ENCODE measurements around the gene ZNF280D. TPM values are rescaled to one million over a fixed set of nuclear protein-coding genes. Genes with fewer than 3 reads are reported as not detected.

Gene ZNF280D, protein sequence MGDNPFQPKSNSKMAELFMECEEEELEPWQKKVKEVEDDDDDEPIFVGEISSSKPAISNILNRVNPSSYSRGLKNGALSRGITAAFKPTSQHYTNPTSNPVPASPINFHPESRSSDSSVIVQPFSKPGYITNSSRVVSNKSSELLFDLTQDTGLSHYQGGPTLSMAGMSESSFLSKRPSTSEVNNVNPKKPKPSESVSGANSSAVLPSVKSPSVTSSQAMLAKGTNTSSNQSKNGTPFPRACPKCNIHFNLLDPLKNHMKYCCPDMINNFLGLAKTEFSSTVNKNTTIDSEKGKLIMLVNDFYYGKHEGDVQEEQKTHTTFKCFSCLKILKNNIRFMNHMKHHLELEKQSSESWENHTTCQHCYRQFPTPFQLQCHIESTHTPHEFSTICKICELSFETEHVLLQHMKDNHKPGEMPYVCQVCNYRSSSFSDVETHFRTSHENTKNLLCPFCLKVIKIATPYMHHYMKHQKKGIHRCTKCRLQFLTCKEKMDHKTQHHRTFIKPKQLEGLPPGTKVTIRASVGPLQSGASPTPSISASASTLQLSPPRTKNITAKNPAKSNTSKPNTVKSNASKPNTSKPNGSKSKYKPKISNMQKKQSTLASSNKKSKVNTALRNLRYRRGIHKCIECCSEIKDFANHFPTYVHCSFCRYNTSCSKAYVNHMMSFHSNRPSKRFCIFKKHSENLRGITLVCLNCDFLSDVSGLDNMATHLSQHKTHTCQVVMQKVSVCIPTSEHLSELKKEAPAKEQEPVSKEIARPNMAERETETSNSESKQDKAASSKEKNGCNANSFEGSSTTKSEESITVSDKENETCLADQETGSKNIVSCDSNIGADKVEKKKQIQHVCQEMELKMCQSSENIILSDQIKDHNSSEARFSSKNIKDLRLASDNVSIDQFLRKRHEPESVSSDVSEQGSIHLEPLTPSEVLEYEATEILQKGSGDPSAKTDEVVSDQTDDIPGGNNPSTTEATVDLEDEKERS
- 21.0 and 28.6 TPM in 2 replicates for total RNA-seq (2012; rRNA removed)
- polyA plus RNA-seq (2012; rRNA removed): 7.3 and 8.3 TPM in 2 replicates
- 0.76 and 1.2 TPM in 2 replicates for polyA plus RNA-seq (2012; cell fraction: cytosol; rRNA removed)
- 1.6 and 21.6 TPM in 2 replicates for polyA plus RNA-seq (2012; cell fraction: nucleus; rRNA removed; ENCODE audit: low replicate concordance)
- percentile 77 among the genes with signal in this experiment for Bru-seq, nascent RNA
- BruChase-seq, experiment 1, labeled RNA remaining after a 6-hour chase: percentile 71 among the genes with signal in this experiment
- percentile 84 among the genes with signal in this experiment for BruChase-seq, experiment 2, labeled RNA remaining after a 2-hour chase
- long read RNA-seq, partial matches to known transcripts: 8 of 13 reads
- long read RNA-seq, other reads (novel, unspliced or antisense): 5 of 13 reads

DNA sequence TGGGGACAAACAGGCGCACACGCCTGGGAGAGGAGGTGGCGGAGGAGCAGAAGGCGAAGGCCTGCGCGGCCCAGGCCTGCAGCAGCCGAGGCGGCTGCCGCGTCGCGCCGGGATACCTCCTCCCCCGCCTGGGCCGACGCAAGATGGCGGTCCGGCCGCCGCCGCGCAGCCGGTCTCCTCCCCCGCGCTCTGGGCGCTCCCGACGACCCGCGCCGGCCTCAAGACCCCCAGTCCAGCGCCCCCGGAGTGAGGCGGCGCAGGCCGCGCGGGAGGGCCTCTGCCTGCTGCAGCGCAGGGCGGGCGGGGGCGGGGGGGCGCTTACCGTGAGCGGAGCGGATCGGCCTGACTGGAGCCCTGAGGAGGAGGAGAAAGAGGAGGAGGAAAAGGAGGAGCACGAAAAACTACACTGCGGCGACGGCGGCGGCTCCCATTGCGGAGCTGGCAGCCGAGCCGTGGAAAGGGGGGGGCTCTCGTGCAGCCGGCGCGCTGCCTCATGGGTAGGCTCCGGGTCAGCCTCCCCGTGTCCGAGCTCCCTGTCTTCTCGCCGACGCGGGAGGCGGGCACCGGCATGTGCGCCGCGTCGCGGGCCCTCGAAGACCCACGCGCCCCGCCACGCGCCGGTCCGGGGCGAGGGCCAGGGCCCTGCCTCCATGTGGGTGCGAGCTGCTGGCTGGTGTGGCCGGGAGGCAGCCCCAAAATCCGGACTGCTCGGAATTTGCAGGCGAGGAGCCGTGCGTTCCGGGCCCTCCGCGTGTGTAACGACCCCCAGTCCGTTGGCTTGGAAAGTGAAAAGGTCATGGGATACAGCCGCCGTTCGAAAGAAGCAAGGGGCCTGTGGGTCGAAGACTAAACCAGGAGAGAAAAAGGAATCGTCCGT, at the start of gene ZNF280D:
Gene ZNF280D, minus strand, starts transcription at position 374 of the 877 bp plus-strand sequence. CDS start 26,400 bp downstream, outside the sequence.
- dilution Hi-C loops (cut with HindIII; ENCODE audit: low sequenced_read_pairs, unreplicated experiment): no loop called here
- H3K36me3 ChIP-seq (ENCODE audit: control insufficient read depth, insufficient read depth, low read length): peaks cover 2% of the 10 kb centered on the region; the same call in 1 of the 2 replicates
- H3K4ac ChIP-seq (ENCODE audit: low read depth, low read length): peak within 1 kb of the TSS; percentile 96
- H2BK20ac ChIP-seq (ENCODE audit: low read depth, low read length): peak within 1 kb of the TSS; percentile 65; the same call in 1 of the 2 replicates
- H4K91ac ChIP-seq (ENCODE audit: insufficient read depth, low read depth, low read length): peak within 1 kb of the TSS; percentile 96
- H3K79me1 ChIP-seq (ENCODE audit: low read depth in 1 of 2, low read length in 2 of 2): peaks cover 18 to 37% of the 10 kb centered on the region in 2 experiments
- H3K18ac ChIP-seq (ENCODE audit: low read depth, low read length): peak within 1 kb of the TSS; percentile 96
- peak within 1 kb of the TSS; percentile 97 to 99 for H4K8ac ChIP-seq (ENCODE audit: low read depth in 2 of 2, low read length in 2 of 2)
- peak within 1 kb of the TSS; percentile 81 for H2BK120ac ChIP-seq (ENCODE audit: low read depth, low read length)
- BruUV-seq (replicated peaks): no TSS peak
- peak within 1 kb of the TSS; percentile 94 for H3K27ac ChIP-seq (ENCODE audit: insufficient read depth, low read length)
- intact Hi-C loops (cut with micrococcal nuclease): loop anchor here (2.0 to 5.0 kb wide), 3 partner anchors 184 to 484 kb away; partner anchors contain the start of gene TCF12
- H3K9me3 ChIP-seq (ENCODE audit: control insufficient read depth, insufficient read depth, low read length): no peaks in the 10 kb centered on the region
- POLR2A ChIA-PET (ENCODE audit: unreplicated experiment): interaction anchor here (0.6 to 1.3 kb wide), 3 partner anchors 13 to 133 kb away, joined by 3 to 4 read pairs (median 4); no protein-coding TSS in a partner anchor
- no peaks in the 10 kb centered on the region; the same call in 1 of the 2 replicates for H3K9me1 ChIP-seq (ENCODE audit: insufficient read depth, low read length)
- H3K23ac ChIP-seq (ENCODE audit: low read depth, low read length): peak within 1 kb of the TSS; percentile 99
- peak within 1 kb of the TSS; percentile 87 for H3K4me3 ChIP-seq (ENCODE audit: insufficient read depth, low read depth, low read length)
- CTCF ChIA-PET: no interaction called here
- H3K27me3 ChIP-seq (ENCODE audit: control insufficient read depth, insufficient read depth, low read length): no peaks in the 10 kb centered on the region
- peak within 1 kb of the TSS; percentile 97 for H3K14ac ChIP-seq (replicated peaks; ENCODE audit: low read depth, low read length)
- H4K20me1 ChIP-seq (ENCODE audit: insufficient read depth, low read length): peaks cover 3% of the 10 kb centered on the region; the same call in 1 of the 2 replicates
- ATAC-seq (ENCODE audit: low read depth) (peak; percentile 92), DNase-seq (peak; percentile 85)
- in situ Hi-C loops (cut with MboI; ENCODE audit: low sequenced_read_pairs): no loop called here
- peak within 1 kb of the TSS; percentile 94 for H3K4me2 ChIP-seq (ENCODE audit: low read depth, low read length)
- H3K4me1 ChIP-seq (ENCODE audit: control insufficient read depth, insufficient read depth, low read length): peaks cover 4% of the 10 kb centered on the region
- peak within 1 kb of the TSS; percentile 94 for H3K9ac ChIP-seq (ENCODE audit: low read depth, low read length)
- peak within 1 kb of the TSS; percentile 98 for H2AK9ac ChIP-seq (replicated peaks; ENCODE audit: low read depth, low read length, poor library complexity)
- peak within 1 kb of the TSS; percentile 82; the same call in 2 of the 3 replicates for H2BK15ac ChIP-seq (ENCODE audit: low read depth, low read length)
- H3K56ac ChIP-seq (ENCODE audit: extremely low read depth, insufficient read depth, low read length): peak within 1 kb of the TSS; percentile 97
- WGBS, 2 experiments (ENCODE audit: extremely low coverage in 2 of 2, insufficient read length in 1 of 2): 26% methylated on average over 36 of the region's 101 CpGs; no CpG with 5 or more reads in 1 of the 2 experiments
- H2AFZ ChIP-seq (replicated peaks; ENCODE audit: low read length, poor library complexity): peak within 1 kb of the TSS; percentile 97
- H2BK5ac ChIP-seq (ENCODE audit: low read depth, low read length, poor library complexity, severe bottlenecking): peak within 1 kb of the TSS; percentile 97
- peak within 1 kb of the TSS; percentile 97 for H2AK5ac ChIP-seq (ENCODE audit: low read depth, low read length)
- peak within 1 kb of the TSS; percentile 98 for H4K5ac ChIP-seq (ENCODE audit: low read depth, low read length)
- TF ChIP-seq SMC3 (IDR thresholded peaks at IDR 0.05; ENCODE audit: low read depth, low read length) (peak; percentile 15), MXI1 (IDR thresholded peaks at IDR 0.05; ENCODE audit: borderline replicate concordance, low read depth, low read length) (peak; percentile 47; the same call in 1 of the 2 replicates), MAFK (IDR thresholded peaks at IDR 0.05; ENCODE audit: low read depth, low read length) (no peak), CHD1 (IDR thresholded peaks at IDR 0.05; ENCODE audit: low read depth, low read length) (no peak), FOS (IDR thresholded peaks at IDR 0.05; ENCODE audit: low read depth, low read length) (no peak), RFX5 (IDR thresholded peaks at IDR 0.05; ENCODE audit: low read depth, low read length) (no peak)
- TF ChIP-seq, protein P1, sequence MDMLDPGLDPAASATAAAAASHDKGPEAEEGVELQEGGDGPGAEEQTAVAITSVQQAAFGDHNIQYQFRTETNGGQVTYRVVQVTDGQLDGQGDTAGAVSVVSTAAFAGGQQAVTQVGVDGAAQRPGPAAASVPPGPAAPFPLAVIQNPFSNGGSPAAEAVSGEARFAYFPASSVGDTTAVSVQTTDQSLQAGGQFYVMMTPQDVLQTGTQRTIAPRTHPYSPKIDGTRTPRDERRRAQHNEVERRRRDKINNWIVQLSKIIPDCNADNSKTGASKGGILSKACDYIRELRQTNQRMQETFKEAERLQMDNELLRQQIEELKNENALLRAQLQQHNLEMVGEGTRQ (IDR thresholded peaks at IDR 0.05; ENCODE audit: low read depth, low read length): peak; percentile 35; the same call in 1 of the 2 replicates
- TF ChIP-seq, protein P2, sequence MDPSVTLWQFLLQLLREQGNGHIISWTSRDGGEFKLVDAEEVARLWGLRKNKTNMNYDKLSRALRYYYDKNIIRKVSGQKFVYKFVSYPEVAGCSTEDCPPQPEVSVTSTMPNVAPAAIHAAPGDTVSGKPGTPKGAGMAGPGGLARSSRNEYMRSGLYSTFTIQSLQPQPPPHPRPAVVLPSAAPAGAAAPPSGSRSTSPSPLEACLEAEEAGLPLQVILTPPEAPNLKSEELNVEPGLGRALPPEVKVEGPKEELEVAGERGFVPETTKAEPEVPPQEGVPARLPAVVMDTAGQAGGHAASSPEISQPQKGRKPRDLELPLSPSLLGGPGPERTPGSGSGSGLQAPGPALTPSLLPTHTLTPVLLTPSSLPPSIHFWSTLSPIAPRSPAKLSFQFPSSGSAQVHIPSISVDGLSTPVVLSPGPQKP (IDR thresholded peaks at IDR 0.05; ENCODE audit: borderline replicate concordance, low read depth, low read length): no peak
